ENCODE data around the gene HSD11B1L.

The HSD11B1L gene, protein sequence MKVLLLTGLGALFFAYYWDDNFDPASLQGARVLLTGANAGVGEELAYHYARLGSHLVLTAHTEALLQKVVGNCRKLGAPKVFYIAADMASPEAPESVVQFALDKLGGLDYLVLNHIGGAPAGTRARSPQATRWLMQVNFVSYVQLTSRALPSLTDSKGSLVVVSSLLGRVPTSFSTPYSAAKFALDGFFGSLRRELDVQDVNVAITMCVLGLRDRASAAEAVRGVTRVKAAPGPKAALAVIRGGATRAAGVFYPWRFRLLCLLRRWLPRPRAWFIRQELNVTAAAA

GRCh38 chr19:5680437-5681368, at the start of gene HSD11B1L, which contains the start of gene MICOS13:
HSD11B1L (plus strand) TSS chr19:5681027; CDS start chr19:5684833, 3,806 bp downstream.
MICOS13 (minus strand) TSS chr19:5680516; CDS start chr19:5680486, 30 bp downstream.
- Histone ChIP-seq H3K27ac (ENCODE audit: low read depth, low read length) (peak within 1 kb of the TSS; percentile 89), H3K4me3 (ENCODE audit: low read length) (peak within 1 kb of the TSS; percentile 98), H3K36me3 (ENCODE audit: control insufficient read depth, insufficient read depth, low read length) (no peaks in the 10 kb centered on the region), H3K9ac (ENCODE audit: low read length) (peak within 1 kb of the TSS; percentile 96), H3K4me1 (ENCODE audit: control insufficient read depth, insufficient read depth, low read length) (peaks cover 8% of the 10 kb centered on the region), H3K27me3 (ENCODE audit: control insufficient read depth, insufficient read depth, low read length) (no peaks in the 10 kb centered on the region)

GRCh38 chr19:5631567-5632240, 49.1 kb upstream of the HSD11B1L start:
- Histone ChIP-seq H3K4me1 (ENCODE audit: control insufficient read depth, insufficient read depth, low read length) (peaks cover 19% of the 10 kb centered on the region), H3K36me3 (ENCODE audit: control insufficient read depth, insufficient read depth, low read length) (peaks cover 4% of the 10 kb centered on the region), H3K27ac (ENCODE audit: low read depth, low read length) (no peak overlapping the region), H3K9ac (ENCODE audit: low read length) (no peak overlapping the region), H3K4me3 (ENCODE audit: low read length) (no peak overlapping the region), H3K27me3 (ENCODE audit: control insufficient read depth, insufficient read depth, low read length) (no peaks in the 10 kb centered on the region)

DNA sequence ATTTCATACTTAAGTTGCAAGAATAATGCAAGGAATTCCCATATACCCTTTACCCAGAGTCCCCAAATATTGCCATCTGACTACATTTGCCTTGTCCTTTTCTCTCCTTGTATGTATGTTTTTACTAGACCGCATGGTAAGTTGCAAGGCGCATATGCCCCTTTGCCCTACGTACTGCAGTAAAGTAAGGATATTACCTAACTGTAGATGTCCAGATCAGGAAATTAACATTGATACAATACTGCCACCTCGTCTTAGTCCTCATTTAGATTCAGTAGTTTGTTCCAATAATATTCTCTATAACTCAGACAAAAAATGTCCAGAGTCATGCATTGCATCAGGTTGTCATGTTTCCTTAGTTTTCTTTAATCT, 48.6 kb upstream of the HSD11B1L start:
- Histone ChIP-seq H3K27ac (ENCODE audit: low read depth, low read length) (no peak overlapping the region), H3K4me1 (ENCODE audit: control insufficient read depth, insufficient read depth, low read length) (peaks cover 19% of the 10 kb centered on the region), H3K9ac (ENCODE audit: low read length) (no peak overlapping the region), H3K4me3 (ENCODE audit: low read length) (no peak overlapping the region), H3K36me3 (ENCODE audit: control insufficient read depth, insufficient read depth, low read length) (peaks cover 2% of the 10 kb centered on the region), H3K27me3 (ENCODE audit: control insufficient read depth, insufficient read depth, low read length) (no peaks in the 10 kb centered on the region)

DNA sequence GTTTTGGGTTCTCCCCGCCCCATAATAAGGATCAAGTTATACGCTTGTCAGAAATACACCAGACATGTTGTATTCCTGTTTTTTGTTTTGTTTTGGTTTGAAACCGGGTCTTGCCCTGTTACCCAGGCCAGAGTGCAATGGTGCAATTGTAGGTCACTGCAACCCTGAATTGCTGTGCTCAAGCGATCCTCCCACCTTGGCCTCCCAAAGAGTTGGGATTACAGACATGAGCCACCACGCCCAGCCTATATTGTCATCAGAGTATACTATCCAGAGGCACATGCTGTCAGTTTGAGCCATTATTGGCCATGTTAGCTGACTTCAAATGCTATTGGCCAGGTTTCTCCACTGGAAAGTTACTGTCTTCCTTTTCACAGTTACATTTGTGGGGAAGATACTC, 48.2 kb upstream of the HSD11B1L start:
- Histone ChIP-seq H3K27ac (ENCODE audit: low read depth, low read length) (peak overlapping the region; percentile 14), H3K9ac (ENCODE audit: low read length) (no peak overlapping the region), H3K4me1 (ENCODE audit: control insufficient read depth, insufficient read depth, low read length) (peaks cover 15% of the 10 kb centered on the region), H3K27me3 (ENCODE audit: control insufficient read depth, insufficient read depth, low read length) (no peaks in the 10 kb centered on the region), H3K36me3 (ENCODE audit: control insufficient read depth, insufficient read depth, low read length) (peaks cover 2% of the 10 kb centered on the region), H3K4me3 (ENCODE audit: low read length) (no peak overlapping the region)

DNA sequence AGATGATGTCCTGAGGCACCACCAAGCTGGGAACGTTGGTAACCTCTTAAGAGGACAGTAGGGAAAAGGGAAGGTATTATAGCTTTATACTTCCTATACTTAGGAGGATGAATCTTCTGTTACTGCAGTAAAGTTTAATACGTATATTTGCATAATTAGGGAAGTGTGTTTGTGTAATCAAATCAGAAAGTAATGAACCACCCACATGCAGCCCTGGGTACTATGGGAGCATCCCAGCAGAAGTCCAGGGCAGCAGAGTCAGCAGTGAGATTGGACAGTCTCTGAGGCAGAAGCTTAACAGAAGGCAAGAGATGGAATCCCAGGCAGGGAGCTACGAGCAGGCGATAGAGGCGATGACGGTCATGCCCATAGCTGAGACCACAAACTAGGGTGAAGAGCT, 45.4 kb upstream of the HSD11B1L start:
- Histone ChIP-seq H3K27ac (ENCODE audit: low read depth, low read length) (no peak overlapping the region), H3K9ac (ENCODE audit: low read length) (no peak overlapping the region), H3K27me3 (ENCODE audit: control insufficient read depth, insufficient read depth, low read length) (no peaks in the 10 kb centered on the region), H3K4me1 (ENCODE audit: control insufficient read depth, insufficient read depth, low read length) (peaks cover 13% of the 10 kb centered on the region), H3K4me3 (ENCODE audit: low read length) (no peak overlapping the region), H3K36me3 (ENCODE audit: control insufficient read depth, insufficient read depth, low read length) (no peaks in the 10 kb centered on the region)

DNA sequence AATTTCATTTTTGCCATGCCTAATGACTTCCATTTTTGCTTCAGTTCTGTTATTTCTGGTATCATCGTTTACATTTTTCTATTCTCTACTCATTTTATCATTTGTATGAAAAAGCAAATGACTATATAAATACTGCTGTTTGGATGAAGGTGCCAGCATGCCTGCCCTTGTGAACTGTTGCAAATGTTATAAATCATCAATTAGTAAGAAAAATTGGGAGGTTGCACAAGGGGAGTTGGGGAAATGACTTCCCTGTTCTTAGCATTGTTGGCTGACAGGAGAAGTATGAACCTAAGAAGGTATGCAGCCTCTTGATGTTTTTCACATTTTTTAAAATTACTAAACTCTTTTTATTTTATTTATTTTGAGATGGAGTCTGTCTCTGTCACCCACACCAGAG, 42.9 kb upstream of the HSD11B1L start:
- H3K4me3 ChIP-seq (ENCODE audit: low read length) = no peak overlapping the region
- no peaks in the 10 kb centered on the region for H3K27me3 ChIP-seq (ENCODE audit: control insufficient read depth, insufficient read depth, low read length)
- H3K36me3 ChIP-seq (ENCODE audit: control insufficient read depth, insufficient read depth, low read length) = peaks cover 5% of the 10 kb centered on the region
- peaks cover 3% of the 10 kb centered on the region for H3K4me1 ChIP-seq (ENCODE audit: control insufficient read depth, insufficient read depth, low read length)
- H3K27ac ChIP-seq (ENCODE audit: low read depth, low read length) = no peak overlapping the region
- no peak overlapping the region for H3K9ac ChIP-seq (ENCODE audit: low read length)

GRCh38 chr19:5641171-5641570, 39.7 kb upstream of the HSD11B1L start:
- Histone ChIP-seq H3K36me3 (ENCODE audit: control insufficient read depth, insufficient read depth, low read length) (peaks cover 14% of the 10 kb centered on the region), H3K27me3 (ENCODE audit: control insufficient read depth, insufficient read depth, low read length) (no peaks in the 10 kb centered on the region), H3K9ac (ENCODE audit: low read length) (no peak overlapping the region), H3K27ac (ENCODE audit: low read depth, low read length) (no peak overlapping the region), H3K4me1 (ENCODE audit: control insufficient read depth, insufficient read depth, low read length) (no peaks in the 10 kb centered on the region), H3K4me3 (ENCODE audit: low read length) (no peak overlapping the region)

DNA sequence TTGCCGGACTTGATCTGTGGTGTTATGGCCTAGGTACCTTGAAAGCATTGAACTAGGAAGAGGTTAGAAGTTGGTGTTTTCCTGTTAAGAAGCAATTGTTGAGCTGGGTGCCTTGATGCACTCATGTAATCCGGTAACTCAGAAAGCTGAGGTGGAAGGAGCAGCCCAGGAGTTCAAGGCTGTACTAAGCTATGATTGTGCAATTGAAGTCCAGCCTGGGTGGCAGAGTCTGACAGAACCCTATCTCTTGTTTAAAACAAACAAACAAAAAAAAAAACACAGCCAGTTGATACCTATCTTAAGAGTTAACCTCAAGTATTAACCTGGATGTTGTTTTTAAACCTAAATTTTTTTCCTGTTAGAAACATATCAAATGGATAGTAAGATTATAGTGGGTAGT, 38.6 kb upstream of the HSD11B1L start:
- Histone ChIP-seq H3K4me3 (ENCODE audit: low read length) (no peak overlapping the region), H3K27me3 (ENCODE audit: control insufficient read depth, insufficient read depth, low read length) (no peaks in the 10 kb centered on the region), H3K27ac (ENCODE audit: low read depth, low read length) (no peak overlapping the region), H3K36me3 (ENCODE audit: control insufficient read depth, insufficient read depth, low read length) (peaks cover 24% of the 10 kb centered on the region), H3K4me1 (ENCODE audit: control insufficient read depth, insufficient read depth, low read length) (no peaks in the 10 kb centered on the region), H3K9ac (ENCODE audit: low read length) (no peak overlapping the region)

- Histone ChIP-seq H3K4me1 (ENCODE audit: control insufficient read depth, insufficient read depth, low read length) (no peaks in the 10 kb centered on the region), H3K36me3 (ENCODE audit: control insufficient read depth, insufficient read depth, low read length) (peaks cover 29% of the 10 kb centered on the region), H3K27me3 (ENCODE audit: control insufficient read depth, insufficient read depth, low read length) (no peaks in the 10 kb centered on the region), H3K9ac (ENCODE audit: low read length) (no peak overlapping the region), H3K4me3 (ENCODE audit: low read length) (no peak overlapping the region), H3K27ac (ENCODE audit: low read depth, low read length) (no peak overlapping the region)
These were observed 37.8 kb upstream of the HSD11B1L start for GRCh38 chr19:5643060-5643459.

DNA sequence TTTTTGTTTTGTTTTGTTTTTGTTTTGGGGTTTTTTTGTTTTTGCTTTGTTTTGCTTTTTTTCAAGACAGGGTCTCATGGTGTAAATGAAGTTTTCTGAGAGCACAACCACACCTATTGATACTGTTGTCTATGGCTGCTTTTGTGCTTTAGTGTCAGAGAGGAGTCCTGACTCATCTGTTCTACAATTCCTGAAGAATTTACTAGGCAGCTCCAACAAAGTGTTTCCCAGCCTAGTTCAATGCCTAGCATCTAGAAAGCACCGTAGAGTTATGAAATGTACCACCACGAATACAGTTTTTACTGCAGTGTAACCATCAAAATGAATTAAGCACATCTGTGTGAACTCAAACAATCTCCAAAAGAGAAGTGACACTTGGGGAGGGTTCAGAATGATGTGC, 36.8 kb upstream of the HSD11B1L start:
- Histone ChIP-seq H3K9ac (ENCODE audit: low read length) (no peak overlapping the region), H3K4me1 (ENCODE audit: control insufficient read depth, insufficient read depth, low read length) (no peaks in the 10 kb centered on the region), H3K27me3 (ENCODE audit: control insufficient read depth, insufficient read depth, low read length) (no peaks in the 10 kb centered on the region)

DNA sequence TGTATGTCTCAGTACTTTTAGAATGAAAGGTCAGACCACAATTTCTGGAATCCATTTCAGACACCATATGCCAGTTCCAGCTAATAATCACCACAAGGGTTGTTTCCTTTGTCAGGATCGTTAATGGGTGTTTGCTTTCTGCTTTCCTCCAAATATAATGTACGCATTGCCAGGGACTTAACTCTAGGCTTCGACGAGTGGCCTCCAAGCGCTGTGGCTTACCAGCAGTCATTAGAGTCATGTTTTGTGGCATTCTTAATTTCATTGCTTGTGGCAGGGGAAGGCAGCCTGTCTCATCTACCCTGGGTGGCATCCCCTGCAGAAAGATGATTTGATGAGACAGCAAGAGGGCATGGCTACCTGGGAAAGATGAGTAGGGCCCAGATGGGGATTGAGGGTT, 35.4 kb upstream of the HSD11B1L start:
- H3K36me3 ChIP-seq (ENCODE audit: control insufficient read depth, insufficient read depth, low read length) = peaks cover 39% of the 10 kb centered on the region

More for the DNA sequence above, 36.8 kb upstream of the HSD11B1L start:
- Histone ChIP-seq H3K27ac (ENCODE audit: low read depth, low read length) (no peak overlapping the region), H3K4me3 (ENCODE audit: low read length) (no peak overlapping the region), H3K36me3 (ENCODE audit: control insufficient read depth, insufficient read depth, low read length) (peaks cover 33% of the 10 kb centered on the region)

DNA sequence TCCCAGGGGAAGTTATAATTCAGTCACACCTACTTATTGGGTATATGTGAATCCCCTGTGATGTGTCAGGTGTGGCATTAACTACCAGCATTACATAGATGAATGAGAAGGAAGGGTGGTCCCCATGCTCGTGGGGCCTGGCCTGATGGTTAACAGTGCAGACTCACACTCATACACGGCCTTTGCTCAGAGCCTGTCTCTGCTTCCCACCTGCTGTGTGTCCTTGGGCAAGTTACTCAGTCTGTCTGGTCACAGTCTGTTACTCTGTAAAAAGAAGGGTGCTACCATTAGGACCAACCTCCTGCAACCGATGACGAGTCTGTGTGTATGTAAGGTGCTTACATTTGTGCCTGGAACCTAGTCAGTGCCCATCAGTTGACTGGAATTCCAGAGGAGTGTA, 34.1 kb upstream of the HSD11B1L start:
- Histone ChIP-seq H3K36me3 (ENCODE audit: control insufficient read depth, insufficient read depth, low read length) (peaks cover 46% of the 10 kb centered on the region), H3K4me1 (ENCODE audit: control insufficient read depth, insufficient read depth, low read length) (no peaks in the 10 kb centered on the region), H3K4me3 (ENCODE audit: low read length) (no peak overlapping the region)

More for the DNA sequence above, 35.4 kb upstream of the HSD11B1L start:
- no peak overlapping the region for H3K4me3 ChIP-seq (ENCODE audit: low read length)
- no peaks in the 10 kb centered on the region for H3K27me3 ChIP-seq (ENCODE audit: control insufficient read depth, insufficient read depth, low read length)
- H3K9ac ChIP-seq (ENCODE audit: low read length) = no peak overlapping the region
- no peak overlapping the region for H3K27ac ChIP-seq (ENCODE audit: low read depth, low read length)
- H3K4me1 ChIP-seq (ENCODE audit: control insufficient read depth, insufficient read depth, low read length) = no peaks in the 10 kb centered on the region

More for the DNA sequence above, 34.1 kb upstream of the HSD11B1L start:
- Histone ChIP-seq H3K9ac (ENCODE audit: low read length) (no peak overlapping the region), H3K27me3 (ENCODE audit: control insufficient read depth, insufficient read depth, low read length) (no peaks in the 10 kb centered on the region), H3K27ac (ENCODE audit: low read depth, low read length) (no peak overlapping the region)

All from rectal smooth muscle tissue (tissue), 1 donor.